OCI-LY1 (cell line): ENCODE data around the gene MYBL2.
A peak's percentile ranks its signal among the peaks of the same experiment; 100 is the strongest.

Source experiments
- H2AFZ ChIP-seq: fragments of 200-600 bp; sonication (generic), shearing (Covaris generic); 2 replicates; pipeline ENCODE4 v1.6.0; 2014; ENCODE audit warnings: antibody characterized with exemption, mild to moderate bottlenecking, low read length
- H3F3A ChIP-seq: fragments of 200-600 bp; sonication (generic), shearing (Covaris generic); 2 replicates; pipeline ENCODE4 v1.6.0; 2014; ENCODE audit warnings: mild to moderate bottlenecking, antibody characterized with exemption, low read length, moderate library complexity; ENCODE audit not compliant: insufficient read depth
- H3K27ac ChIP-seq: fragments of 200-600 bp; sonication (generic); 2 replicates; pipeline ENCODE4 v1.5.1; 2014; ENCODE audit warnings: low read length, mixed run types, mild to moderate bottlenecking, low read depth; ENCODE audit not compliant: poor library complexity, severe bottlenecking
- H3K27me3 ChIP-seq: fragments of 200-600 bp; sonication (generic); 2 replicates; pipeline ENCODE4 v1.6.0; 2014; ENCODE audit warnings: antibody characterized with exemption, mild to moderate bottlenecking, low read length, moderate library complexity; ENCODE audit not compliant: insufficient read depth
- H3K36me3 ChIP-seq: fragments of 200-600 bp; sonication (generic); 2 replicates; pipeline ENCODE4 v1.6.1; 2014; ENCODE audit warnings: mild to moderate bottlenecking, antibody characterized with exemption, low read length, moderate library complexity, mixed read lengths; ENCODE audit not compliant: insufficient read depth
- H3K4me1 ChIP-seq: fragments of 200-600 bp; sonication (generic); 2 replicates; pipeline ENCODE4 v1.5.1; 2014; ENCODE audit warnings: mild to moderate bottlenecking, low read length, moderate library complexity; ENCODE audit not compliant: insufficient read depth, severe bottlenecking
- H3K4me2 ChIP-seq: fragments of 200-600 bp; sonication (generic), shearing (Covaris generic); 2 replicates; pipeline ENCODE4 v1.6.1; 2014; ENCODE audit warnings: low read length
- H3K4me3 ChIP-seq: fragments of 200-600 bp; sonication (generic); 2 replicates; pipeline ENCODE4 v1.5.1; 2014; ENCODE audit warnings: low read length, low read depth, mild to moderate bottlenecking, mixed read lengths; ENCODE audit not compliant: poor library complexity, severe bottlenecking
- H3K79me2 ChIP-seq: fragments of 200-600 bp; shearing (Covaris generic); 2 replicates; pipeline ENCODE4 v1.6.1; 2016; ENCODE audit warnings: mixed run types, low read length, mixed read lengths; ENCODE audit not compliant: insufficient read depth
- H3K9ac ChIP-seq: fragments of 200-600 bp; sonication (generic), shearing (Covaris generic); 2 replicates; pipeline ENCODE4 v1.6.1; 2014; ENCODE audit warnings: mild to moderate bottlenecking, low read length, mixed read lengths
- H3K9me2 ChIP-seq: fragments of 200-600 bp; sonication (generic), shearing (Covaris generic); 2 replicates; pipeline ENCODE4 v1.6.1; 2014; ENCODE audit warnings: low read depth, mild to moderate bottlenecking, low read length, mixed read lengths
- H3K9me3 ChIP-seq: fragments of 200-600 bp; shearing (Covaris generic); 2 replicates; pipeline ENCODE4 v1.6.1; 2014; ENCODE audit warnings: low read length, mixed read lengths
- H4K20me1 ChIP-seq: fragments of 200-600 bp; sonication (generic), shearing (Covaris generic); 2 replicates; pipeline ENCODE4 v1.6.0; 2016; ENCODE audit warnings: mild to moderate bottlenecking, low read length; ENCODE audit not compliant: insufficient read depth
- CTCF ChIP-seq: fragments of 200-600 bp; sonication (generic), shearing (Covaris generic); IDR thresholded peaks from 2 replicates; pipeline ENCODE4 v1.5.1; 2017; ENCODE audit warnings: mild to moderate bottlenecking, antibody characterized with exemption, low read length, moderate library complexity, mixed read lengths
- EZH2 ChIP-seq: fragments of 200-600 bp; sonication (generic), shearing (Covaris generic); IDR thresholded peaks from 2 replicates; pipeline ENCODE4 v1.8.0; 2017; ENCODE audit warnings: borderline replicate concordance, mixed run types, mild to moderate bottlenecking, antibody characterized with exemption, low read length, moderate library complexity, mixed read lengths

Gene MYBL2

GRCh38 chr20:43723186-43723585 lies 56.3 kb downstream of the MYBL2 start:
- Histone ChIP-seq H3K36me3 (peaks cover 11% of the 10 kb centered on the region), H3F3A (peaks cover 4% of the 10 kb centered on the region; the same call in 1 of the 2 replicates), H4K20me1 (no peaks in the 10 kb centered on the region), H3K9me2 (no peaks in the 10 kb centered on the region), H3K4me1 (peaks cover 79% of the 10 kb centered on the region), H3K4me3 (no peak overlapping the region), H3K27ac (peak overlapping the region; percentile 92), H3K9me3 (no peaks in the 10 kb centered on the region), H2AFZ (no peak overlapping the region), H3K4me2 (no peak overlapping the region), H3K27me3 (no peaks in the 10 kb centered on the region), H3K9ac (peak overlapping the region; percentile 17; the same call in 1 of the 2 replicates), H3K79me2 (no peaks in the 10 kb centered on the region)
- no peak for TF ChIP-seq CTCF
- no peak for TF ChIP-seq EZH2

- Histone ChIP-seq H3K27ac (peak overlapping the region; percentile 92), H3K27me3 (no peaks in the 10 kb centered on the region), H3K9me3 (no peaks in the 10 kb centered on the region), H4K20me1 (no peaks in the 10 kb centered on the region), H3K79me2 (no peaks in the 10 kb centered on the region), H3F3A (peaks cover 4% of the 10 kb centered on the region; the same call in 1 of the 2 replicates), H3K4me2 (no peak overlapping the region; the same call in 1 of the 2 replicates), H3K4me1 (peaks cover 85% of the 10 kb centered on the region), H2AFZ (no peak overlapping the region), H3K4me3 (no peak overlapping the region), H3K36me3 (peaks cover 11% of the 10 kb centered on the region), H3K9ac (peak overlapping the region; percentile 50; the same call in 1 of the 2 replicates), H3K9me2 (no peaks in the 10 kb centered on the region)
- TF ChIP-seq CTCF, result no peak
- TF ChIP-seq EZH2, result no peak
Measured at GRCh38 chr20:43723735-43724134, 56.8 kb downstream of the MYBL2 start.

GRCh38 chr20:43724383-43724782 lies 57.5 kb downstream of the MYBL2 start:
- H3K9me3 ChIP-seq, result no peaks in the 10 kb centered on the region
- peaks cover 90% of the 10 kb centered on the region for H3K4me1 ChIP-seq
- H3K36me3 ChIP-seq, result peaks cover 7% of the 10 kb centered on the region
- H3K4me2 ChIP-seq, result peak overlapping the region; percentile 26; the same call in 1 of the 2 replicates
- H3K9ac ChIP-seq, result peak overlapping the region; percentile 50; the same call in 1 of the 2 replicates
- no peak overlapping the region for H2AFZ ChIP-seq
- H3K9me2 ChIP-seq, result no peaks in the 10 kb centered on the region
- no peak overlapping the region for H3K4me3 ChIP-seq
- no peaks in the 10 kb centered on the region for H4K20me1 ChIP-seq
- TF ChIP-seq EZH2 (no peak), CTCF (no peak)
- no peaks in the 10 kb centered on the region for H3K79me2 ChIP-seq
- H3F3A ChIP-seq, result peaks cover 4% of the 10 kb centered on the region; the same call in 1 of the 2 replicates
- H3K27me3 ChIP-seq, result no peaks in the 10 kb centered on the region
- peak overlapping the region; percentile 92 for H3K27ac ChIP-seq
